HepG2 (cell line): ENCODE data around the gene SUPT4H1. TPM values are rescaled to one million over a fixed set of nuclear protein-coding genes. Genes with fewer than 3 reads are reported as not detected.

Source experiments
- ATAC-seq: fragments of 200-7000 bp; cut with Tn5 transposase; 3 replicates; pipeline ENCODE4 v1.9.1; 2020; ENCODE audit warnings: mild to moderate bottlenecking, moderate library complexity
- BruUV-seq: library from RNA; stranded (reverse); fragments of 400-500 nt; replicated peaks from 2 replicates; lab custom pipeline; 2021; lab: Mats Ljungman, UMichigan
- CTCF ChIA-PET: fragments of 300-600 bp; formaldehyde crosslinking; extraction: SDS; loops from one replicate; lab custom pipeline; 2021; ENCODE audit warnings: low total read pairs, inconsistent platforms, low intra/inter-chr PET ratio; lab: Yijun Ruan, JAX
- POLR2A ChIA-PET: fragments of 350-600 bp; sonication (Branson Sonifier 250); formaldehyde crosslinking; loops from one replicate; lab custom pipeline; 2020; ENCODE audit warnings: antibody characterized with exemption, inconsistent platforms; lab: Yijun Ruan, JAX
- DNase-seq: peaks from one replicate; pipeline ENCODE4 v3.0.0-alpha.2; 2015; ENCODE audit warnings: low spot score
- FAIRE-seq: peaks from 3 replicates; lab custom pipeline; 2011; peaks lifted over from hg19 to GRCh38; lab: Jason Lieb, UNC
- H2AFZ ChIP-seq: one replicate; pipeline ENCODE4 v1.6.1; 2011; ENCODE audit warnings: low read length, inconsistent platforms
- H3K27ac ChIP-seq: fragments of 300-600 bp; 3 replicates; pipeline ENCODE4 v1.8.0; 2011; ENCODE audit warnings: mixed run types, mild to moderate bottlenecking, mixed read lengths, low read length, inconsistent platforms; ENCODE audit not compliant: insufficient read depth; ENCODE audit errors: extremely low read length
- H3K27me3 ChIP-seq, 2 experiments: fragments of 200-600 bp in 1 of 2; 2 replicates in 1 of 2; 3 replicates in 1 of 2; pipeline versions ENCODE4 v1.6.0 to v1.8.0; 2011; ENCODE audit warnings: low read length in 2 of 2, mild to moderate bottlenecking in 2 of 2, moderate library complexity in 2 of 2, inconsistent platforms in 1 of 2; ENCODE audit not compliant: insufficient read depth in 2 of 2, control insufficient read depth in 1 of 2
- H3K36me3 ChIP-seq, 2 experiments: fragments of 200-600 bp in 1 of 2; replicated peaks in 1 of 2; 2 replicates in 1 of 2; 3 replicates in 1 of 2; pipeline versions ENCODE4 v1.5.1 to v1.8.0; 2011; ENCODE audit warnings: low read length in 2 of 2, inconsistent platforms in 1 of 2; ENCODE audit not compliant: insufficient read depth in 2 of 2, control insufficient read depth in 1 of 2
- H3K4me1 ChIP-seq: 2 replicates; pipeline ENCODE4 v1.5.1; 2012; ENCODE audit warnings: low read length, inconsistent platforms; ENCODE audit not compliant: insufficient read depth
- H3K4me2 ChIP-seq: 2 replicates; pipeline ENCODE4 v1.6.0; 2011; ENCODE audit warnings: low read depth, low read length, inconsistent platforms
- H3K4me3 ChIP-seq, 3 experiments: fragments of 200-600 bp in 1 of 3; sonication (generic), shearing (Covaris generic) in 1 of 3; replicated peaks in 1 of 3; 2 replicates each; pipeline ENCODE4 v1.5.1; 2011 to 2016; ENCODE audit warnings: low read length in 3 of 3, inconsistent platforms in 2 of 3, low read depth in 2 of 3, mild to moderate bottlenecking in 2 of 3, control low read depth in 1 of 3, mixed read lengths in 1 of 3; ENCODE audit not compliant: insufficient read depth in 1 of 3
- H3K79me2 ChIP-seq: one replicate; pipeline ENCODE4 v1.6.1; 2011; ENCODE audit warnings: low read length, inconsistent platforms; ENCODE audit not compliant: insufficient read depth
- H3K9ac ChIP-seq: 2 replicates; pipeline ENCODE4 v1.6.0; 2011; ENCODE audit warnings: mild to moderate bottlenecking, low read depth, low read length, inconsistent platforms; ENCODE audit not compliant: insufficient read depth
- H3K9me3 ChIP-seq: 2 replicates; pipeline ENCODE4 v1.5.1; 2012; ENCODE audit warnings: mild to moderate bottlenecking, low read length
- H4K20me1 ChIP-seq: 2 replicates; pipeline ENCODE4 v1.6.0; 2011; ENCODE audit warnings: inconsistent platforms, mild to moderate bottlenecking, low read length, moderate library complexity; ENCODE audit not compliant: insufficient read depth
- EHMT2 ChIP-seq: fragments of 200-600 bp; sonication (generic); IDR thresholded peaks from 2 replicates; pipeline ENCODE4 v1.7.0; 2017; ENCODE audit warnings: antibody characterized with exemption, low read depth, low read length, borderline replicate concordance
- HDAC1 ChIP-seq: sonication (generic); formaldehyde crosslinking; IDR thresholded peaks from 2 replicates; pipeline ENCODE4 v1.5.1; 2020; ENCODE audit warnings: mild to moderate bottlenecking, missing genetic modification reagents
- HNRNPK ChIP-seq: fragments of 200-400 bp; formaldehyde crosslinking; IDR thresholded peaks from 2 replicates; pipeline ENCODE4 v1.6.1; 2018; ENCODE audit warnings: low read length, low read depth, moderate library complexity, mild to moderate bottlenecking; ENCODE audit not compliant: poor library complexity, severe bottlenecking
- HNRNPLL ChIP-seq: fragments of 200-400 bp; formaldehyde crosslinking; IDR thresholded peaks from 2 replicates; pipeline ENCODE4 v1.6.1; 2017; ENCODE audit warnings: mild to moderate bottlenecking, low read depth, low read length; ENCODE audit not compliant: poor library complexity, severe bottlenecking
- NBN ChIP-seq: fragments of 450-650 bp; conservative IDR thresholded peaks from 2 replicates; pipeline ENCODE4 v1.6.1; 2017
- PHF5A ChIP-seq: IDR thresholded peaks from one replicate; pipeline ENCODE4 v1.6.1; 2018; ENCODE audit warnings: low read depth, missing genetic modification reagents; ENCODE audit not compliant: unreplicated experiment
- PHF8 ChIP-seq: sonication (generic); formaldehyde crosslinking; IDR thresholded peaks from 2 replicates; pipeline ENCODE4 v1.5.0; 2020; ENCODE audit warnings: missing genetic modification reagents
- PTBP1 ChIP-seq: fragments of 200-400 bp; formaldehyde crosslinking; IDR thresholded peaks from 2 replicates; pipeline ENCODE4 v1.6.1; 2018; ENCODE audit warnings: low read length, low read depth; ENCODE audit not compliant: poor library complexity, severe bottlenecking
- SALL1 ChIP-seq: sonication (generic); formaldehyde crosslinking; IDR thresholded peaks from 2 replicates; pipeline ENCODE4 v1.8.0; 2022; ENCODE audit warnings: mild to moderate bottlenecking, missing genetic modification reagents
- SMARCC2 ChIP-seq: fragments of 450-650 bp; IDR thresholded peaks from 2 replicates; pipeline ENCODE4 v1.6.1; 2017; ENCODE audit warnings: antibody characterized with exemption, mild to moderate bottlenecking
- SRY ChIP-seq: sonication (generic); formaldehyde crosslinking; IDR thresholded peaks from 2 replicates; pipeline ENCODE4 v1.8.0; 2022; ENCODE audit warnings: mild to moderate bottlenecking, missing genetic modification reagents
- TBX2 ChIP-seq: sonication (generic); formaldehyde crosslinking; IDR thresholded peaks from 2 replicates; pipeline ENCODE4 v1.5.0; 2020; ENCODE audit warnings: missing genetic modification reagents, mild to moderate bottlenecking, borderline replicate concordance
- ZNF556 ChIP-seq: sonication (generic); formaldehyde crosslinking; IDR thresholded peaks from 2 replicates; pipeline ENCODE4 v1.4.0; 2020; ENCODE audit warnings: mild to moderate bottlenecking, missing genetic modification reagents, borderline replicate concordance
- ZNF564 ChIP-seq: sonication (generic); formaldehyde crosslinking; IDR thresholded peaks from 2 replicates; pipeline ENCODE4 v1.8.1; 2023; ENCODE audit warnings: mild to moderate bottlenecking, missing genetic modification reagents
- ZNF674 ChIP-seq: sonication (generic); formaldehyde crosslinking; IDR thresholded peaks from 2 replicates; pipeline ENCODE4 v1.5.0; 2020; ENCODE audit warnings: low read depth, mild to moderate bottlenecking, missing genetic modification reagents
- ZNF737 ChIP-seq: sonication (generic); formaldehyde crosslinking; IDR thresholded peaks from 2 replicates; pipeline ENCODE4 v1.5.0; 2020; ENCODE audit warnings: missing genetic modification reagents, mild to moderate bottlenecking, borderline replicate concordance
- ZNF772 ChIP-seq: sonication (generic); formaldehyde crosslinking; IDR thresholded peaks from 2 replicates; pipeline ENCODE4 v1.5.0; 2020; ENCODE audit warnings: mild to moderate bottlenecking, missing genetic modification reagents
- ZNF782 ChIP-seq: sonication (generic); formaldehyde crosslinking; IDR thresholded peaks from 2 replicates; pipeline ENCODE4 v1.4.0; 2020; ENCODE audit warnings: missing genetic modification reagents, mild to moderate bottlenecking, borderline replicate concordance
- ZNF83 ChIP-seq: sonication (generic); formaldehyde crosslinking; IDR thresholded peaks from 2 replicates; pipeline ENCODE4 v1.4.0; 2020; ENCODE audit warnings: missing genetic modification reagents, mild to moderate bottlenecking, borderline replicate concordance
- ZNF891 ChIP-seq: sonication (generic); formaldehyde crosslinking; IDR thresholded peaks from 2 replicates; pipeline ENCODE4 v1.5.0; 2020; ENCODE audit warnings: mild to moderate bottlenecking, missing genetic modification reagents
- WGBS: methylation state at CpG from one replicate; pipeline ENCODE4 v1.1.6; 2017; ENCODE audit warnings: low lambda C conversion rate; 5-methylcytosine and 5-hydroxymethylcytosine counted together
- in situ Hi-C: cut with HindIII; loops from 2 replicates; pipeline ENCODE4 v1.10.0; 2017; ENCODE audit warnings: low pct_unique_long_range_greater_than_20kb; ENCODE audit not compliant: extremely low pct_ligation_motif_present
- intact Hi-C: fragments of 100-400 bp; cut with micrococcal nuclease; formaldehyde crosslinking; loops from one replicate; pipeline ENCODE4 v1.10.0; 2022; ENCODE audit not compliant: unreplicated experiment
- polyA plus RNA-seq, 8 experiments: library from polyadenylated mRNA; depleted of rRNA in 3 of 8; stranded (reverse) in 7 of 8; unstranded in 1 of 8; fragments of >200 nt; fragmentation: Illumina TruSeq in 4 of 8; extraction: Trizol in 4 of 8; gene quantifications; 2 replicates each; pipeline versions ENCODE4 v1.2.1 to v1.2.3, GENCODE V29; 2011 to 2016; ENCODE audit warnings: low read depth in 4 of 8, missing spikeins in 1 of 8, mixed read lengths in 1 of 8; ENCODE audit not compliant: insufficient read depth in 1 of 8
- total RNA-seq, 5 experiments: library from RNA; depleted of rRNA; stranded (reverse); fragments of >200 nt; fragmentation: Illumina TruSeq; extraction: Trizol; gene quantifications; 2 replicates each; pipeline ENCODE4 v1.2.3, GENCODE V29; 2016; ENCODE audit warnings: low read depth in 1 of 5
- TF ChIP-seq, protein P1 (sequence below): sonication (generic); formaldehyde crosslinking; IDR thresholded peaks from 2 replicates; pipeline ENCODE4 v1.9.0; 2021; ENCODE audit warnings: missing genetic modification reagents, mild to moderate bottlenecking, borderline replicate concordance
- TF ChIP-seq, protein P2 (sequence below): IDR thresholded peaks from 2 replicates; pipeline ENCODE4 v1.6.1; 2016; ENCODE audit warnings: missing biosample characterization, missing genetic modification reagents, low read depth

The SUPT4H1 gene
- total and polyA plus RNA-seq, 2 of the 13 experiments (the other 11 are each of a cell fraction or from before 2014, with no cell fraction given): 155 to 244 TPM

DNA sequence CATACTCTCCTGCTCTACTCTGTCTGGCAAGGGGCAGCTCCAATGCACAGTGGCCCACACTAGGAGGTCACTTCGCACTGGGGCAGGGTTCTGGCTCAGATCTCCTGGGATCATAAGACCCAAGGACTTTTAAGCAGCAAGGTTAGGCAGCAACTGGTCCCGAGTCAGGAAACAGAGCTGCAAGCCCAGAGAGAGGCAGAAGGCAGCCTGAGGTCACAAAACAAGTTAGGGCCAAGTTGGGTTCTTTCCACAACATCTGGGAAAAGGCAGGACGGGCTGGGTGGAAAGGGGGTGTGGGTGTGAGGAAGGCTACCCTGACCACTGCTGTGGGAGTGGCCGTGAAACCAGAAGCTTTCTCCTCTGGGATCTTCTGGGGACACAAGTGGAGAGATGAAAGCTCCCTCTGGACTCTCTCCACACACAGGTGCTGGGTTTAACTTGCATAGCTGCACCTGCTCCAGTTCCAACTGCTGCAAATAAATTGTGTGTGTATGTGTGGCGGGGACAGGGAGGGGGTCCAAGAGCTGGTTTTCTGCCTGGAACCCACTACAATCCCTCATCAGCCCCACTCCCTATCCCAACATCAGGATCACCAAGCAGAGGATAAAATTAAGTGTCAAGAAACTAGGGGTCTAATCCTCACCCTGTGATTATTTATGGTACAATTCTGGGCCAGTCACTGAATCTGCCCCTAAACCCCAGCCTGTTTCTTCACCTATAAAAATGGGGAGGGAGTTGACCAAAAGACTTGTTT is 15.4 kb downstream of the SUPT4H1 start:
- H3K36me3 ChIP-seq: no peaks in the 10 kb centered on the region
- H3K4me2 ChIP-seq: peak overlapping the region; percentile 77
- no peaks in the 10 kb centered on the region for H3K9me3 ChIP-seq
- 71% methylated on average over 5 of the region's 5 CpGs for WGBS
- H4K20me1 ChIP-seq: no peaks in the 10 kb centered on the region
- BruUV-seq: no TSS peak
- H3K9ac ChIP-seq: peak overlapping the region; percentile 57; the same call in 1 of the 2 replicates
- ATAC-seq (peak; percentile 2; the same call in 1 of the 3 replicates), DNase-seq (no peak), FAIRE-seq (no peak)
- intact Hi-C loops: loop anchor here (1.0 kb wide), 1 partner anchor 45 kb away; no protein-coding TSS in a partner anchor
- POLR2A ChIA-PET: interaction anchor here (0.6 to 4.0 kb wide), 16 partner anchors 8 to 178 kb away, joined by 3 to 42 read pairs (median 5); partner anchors contain the start of genes MTMR4, RNF43 and SUPT4H1
- no peaks in the 10 kb centered on the region for H3K79me2 ChIP-seq
- no peaks in the 10 kb centered on the region for H3K27me3 ChIP-seq
- peak overlapping the region in 1 of 3 experiments; percentile 35; a peak in 1 of 6 replicates for H3K4me3 ChIP-seq
- in situ Hi-C loops: no loop called here
- CTCF ChIA-PET: no interaction called here
- no peak overlapping the region for H3K27ac ChIP-seq
- H3K4me1 ChIP-seq: peaks cover 62% of the 10 kb centered on the region
- H2AFZ ChIP-seq: peak overlapping the region; percentile 7
- TF ChIP-seq ZNF782 (CRISPR knock-in tag) (0 out of 2 replicates have a peak, but pooled peaks have one; percentile 36), PTBP1 (no peak), HNRNPLL (no peak), ZNF674 (CRISPR knock-in tag) (no peak), SRY (no peak), ZNF772 (CRISPR knock-in tag) (peak; percentile 50; the same call in 1 of the 2 replicates), ZNF556 (CRISPR knock-in tag) (no peak), ZNF83 (CRISPR knock-in tag) (no peak), ZNF891 (CRISPR knock-in tag) (no peak), PHF8 (CRISPR knock-in tag) (no peak), SALL1 (no peak), HDAC1 (CRISPR knock-in tag) (no peak), TBX2 (peak; percentile 29; the same call in 1 of the 2 replicates), HNRNPK (no peak), NBN (no peak), ZNF737 (CRISPR knock-in tag) (no peak), ZNF564 (CRISPR knock-in tag) (no peak), PHF5A (CRISPR knock-in tag) (no peak), SMARCC2 (no peak), EHMT2 (no peak)
- TF ChIP-seq, protein P1, sequence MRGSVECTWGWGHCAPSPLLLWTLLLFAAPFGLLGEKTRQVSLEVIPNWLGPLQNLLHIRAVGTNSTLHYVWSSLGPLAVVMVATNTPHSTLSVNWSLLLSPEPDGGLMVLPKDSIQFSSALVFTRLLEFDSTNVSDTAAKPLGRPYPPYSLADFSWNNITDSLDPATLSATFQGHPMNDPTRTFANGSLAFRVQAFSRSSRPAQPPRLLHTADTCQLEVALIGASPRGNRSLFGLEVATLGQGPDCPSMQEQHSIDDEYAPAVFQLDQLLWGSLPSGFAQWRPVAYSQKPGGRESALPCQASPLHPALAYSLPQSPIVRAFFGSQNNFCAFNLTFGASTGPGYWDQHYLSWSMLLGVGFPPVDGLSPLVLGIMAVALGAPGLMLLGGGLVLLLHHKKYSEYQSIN (CRISPR knock-in tag): no peak
- TF ChIP-seq, protein P2, sequence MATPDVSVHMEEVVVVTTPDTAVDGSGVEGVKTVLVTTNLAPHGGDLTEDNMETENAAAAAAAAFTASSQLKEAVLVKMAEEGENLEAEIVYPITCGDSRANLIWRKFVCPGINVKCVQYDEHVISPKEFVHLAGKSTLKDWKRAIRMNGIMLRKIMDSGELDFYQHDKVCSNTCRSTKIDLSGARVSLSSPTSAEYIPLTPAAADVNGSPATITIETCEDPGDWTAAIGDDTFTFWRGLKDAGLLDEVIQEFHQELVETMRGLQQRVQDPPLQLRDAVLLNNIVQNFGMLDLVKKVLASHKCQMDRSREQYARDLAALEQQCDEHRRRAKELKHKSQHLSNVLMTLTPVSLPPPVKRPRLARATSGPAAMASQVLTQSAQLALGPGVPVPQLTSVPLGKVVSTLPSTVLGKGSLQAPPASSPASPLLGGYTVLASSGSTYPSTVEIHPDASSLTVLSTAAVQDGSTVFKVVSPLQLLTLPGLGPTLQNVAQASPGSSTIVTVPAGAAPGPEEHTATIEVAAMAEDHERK: no peak
